WERI-Rb-1 (cell line): ENCODE measurements around the gene TRIM50.
A peak's percentile ranks its signal among the peaks of the same experiment; 100 is the strongest.
"Not testable (repeated sequence)": the region's sequence is repeated elsewhere in the genome, so short reads cannot be mapped to it uniquely, and the experiment has no call there.

Experiments used
- DNase-seq: peaks from one replicate; pipeline ENCODE4 v3.0.0-alpha.2; 2020
- H3K27ac ChIP-seq: fragments of 250-450 bp; sonication (Bioruptor Pico); 2 replicates; pipeline ENCODE4 v1.5.1; 2020; ENCODE audit warnings: mild to moderate bottlenecking, moderate library complexity
- H3K27me3 ChIP-seq: fragments of 250-450 bp; sonication (Bioruptor Pico); 2 replicates; pipeline ENCODE4 v1.5.1; 2021; ENCODE audit warnings: mild to moderate bottlenecking, low read depth, moderate library complexity; ENCODE audit not compliant: insufficient read depth, severe bottlenecking
- H3K36me3 ChIP-seq: fragments of 250-450 bp; sonication (Bioruptor Pico); 2 replicates; pipeline ENCODE4 v1.5.1; 2020; ENCODE audit warnings: mild to moderate bottlenecking, moderate library complexity
- H3K4me3 ChIP-seq: 2 replicates; pipeline ENCODE4 v1.5.1; 2011; ENCODE audit warnings: low read depth, mild to moderate bottlenecking, control low read depth, low read length
- H3K9me3 ChIP-seq: fragments of 250-450 bp; sonication (Bioruptor Pico); 2 replicates; pipeline ENCODE4 v1.5.1; 2021; ENCODE audit warnings: mild to moderate bottlenecking, moderate library complexity; ENCODE audit not compliant: severe bottlenecking
- CTCF ChIP-seq: IDR thresholded peaks from 2 replicates; pipeline ENCODE4 v1.5.1; 2011; ENCODE audit warnings: low read depth, mild to moderate bottlenecking, control low read depth, inconsistent platforms, low read length

Gene TRIM50

GRCh38 chr7:73318656-73319204 lies 9.2 kb downstream of the TRIM50 start:
- 0 out of 2 replicates have a peak, but pooled peaks have one; percentile 2 for TF ChIP-seq CTCF
- DNase-seq, H3K36me3 ChIP-seq, H3K27me3 ChIP-seq, H3K9me3 ChIP-seq, H3K4me3 ChIP-seq, H3K27ac ChIP-seq: not testable (repeated sequence)

GRCh38 chr7:73316521-73316920 lies 11.4 kb downstream of the TRIM50 start:
- no peak overlapping the region for H3K4me3 ChIP-seq
- no peak for TF ChIP-seq CTCF
- no peak overlapping the region for H3K27ac ChIP-seq
- no peaks in the 10 kb centered on the region for H3K9me3 ChIP-seq
- no peaks in the 10 kb centered on the region for H3K36me3 ChIP-seq
- no peak for DNase-seq
- no peaks in the 10 kb centered on the region for H3K27me3 ChIP-seq

GRCh38 chr7:73314271-73314670 lies 13.6 kb downstream of the TRIM50 start:
- H3K36me3 ChIP-seq = no peaks in the 10 kb centered on the region
- H3K9me3 ChIP-seq = no peaks in the 10 kb centered on the region
- TF ChIP-seq CTCF = no peak
- H3K4me3 ChIP-seq = no peak overlapping the region
- no peaks in the 10 kb centered on the region for H3K27me3 ChIP-seq
- H3K27ac ChIP-seq = no peak overlapping the region
- DNase-seq = no peak

GRCh38 chr7:73313521-73313906 lies 14.4 kb downstream of the TRIM50 start:
- Histone ChIP-seq H3K36me3 (no peaks in the 10 kb centered on the region), H3K27me3 (no peaks in the 10 kb centered on the region), H3K27ac (no peak overlapping the region), H3K4me3 (no peak overlapping the region), H3K9me3 (no peaks in the 10 kb centered on the region)
- DNase-seq = no peak
- no peak for TF ChIP-seq CTCF

GRCh38 chr7:73312831-73313520 lies 14.9 kb downstream of the TRIM50 start:
- Histone ChIP-seq H3K9me3 (no peaks in the 10 kb centered on the region), H3K27me3 (no peaks in the 10 kb centered on the region), H3K27ac (no peak overlapping the region), H3K4me3 (no peak overlapping the region), H3K36me3 (no peaks in the 10 kb centered on the region)
- no peak for TF ChIP-seq CTCF
- no peak for DNase-seq

- H3K36me3 ChIP-seq, DNase-seq, H3K9me3 ChIP-seq: not testable (repeated sequence)
Observed at GRCh38 chr7:73311421-73311820, 16.5 kb downstream of the TRIM50 start.

More at GRCh38 chr7:73311421-73311820, 16.5 kb downstream of the TRIM50 start:
- not testable (repeated sequence) for H3K27ac ChIP-seq, H3K27me3 ChIP-seq, H3K4me3 ChIP-seq
